Skeletal muscle satellite cell (primary cell): ENCODE measurements around the gene CTDSPL.
A peak's percentile ranks its signal among the peaks of the same experiment; 100 is the strongest.

Experiments used
- H3K27me3 ChIP-seq: 2 replicates; pipeline ENCODE4 v1.7.0; 2013; ENCODE audit warnings: low read length; ENCODE audit not compliant: control insufficient read depth, insufficient read depth
- H3K36me3 ChIP-seq: 2 replicates; pipeline ENCODE4 v1.7.0; 2013; ENCODE audit warnings: mild to moderate bottlenecking, control low read depth, low read length; ENCODE audit not compliant: insufficient read depth
- H3K4me1 ChIP-seq: 2 replicates; pipeline ENCODE4 v1.7.0; 2013; ENCODE audit warnings: low read length; ENCODE audit not compliant: control insufficient read depth, insufficient read depth
- H3K4me2 ChIP-seq: 2 replicates; pipeline ENCODE4 v1.7.0; 2013; ENCODE audit warnings: mild to moderate bottlenecking, low read length
- H3K4me3 ChIP-seq: 2 replicates; pipeline ENCODE4 v1.7.0; 2013; ENCODE audit warnings: low read length
- H3K9ac ChIP-seq: 2 replicates; pipeline ENCODE4 v1.7.0; 2013; ENCODE audit warnings: mild to moderate bottlenecking, low read depth, low read length, moderate library complexity
- H3K9me3 ChIP-seq: replicated peaks from 2 replicates; pipeline ENCODE4 v1.7.0; 2013; ENCODE audit warnings: mild to moderate bottlenecking, control low read depth, low read length

Gene CTDSPL

DNA sequence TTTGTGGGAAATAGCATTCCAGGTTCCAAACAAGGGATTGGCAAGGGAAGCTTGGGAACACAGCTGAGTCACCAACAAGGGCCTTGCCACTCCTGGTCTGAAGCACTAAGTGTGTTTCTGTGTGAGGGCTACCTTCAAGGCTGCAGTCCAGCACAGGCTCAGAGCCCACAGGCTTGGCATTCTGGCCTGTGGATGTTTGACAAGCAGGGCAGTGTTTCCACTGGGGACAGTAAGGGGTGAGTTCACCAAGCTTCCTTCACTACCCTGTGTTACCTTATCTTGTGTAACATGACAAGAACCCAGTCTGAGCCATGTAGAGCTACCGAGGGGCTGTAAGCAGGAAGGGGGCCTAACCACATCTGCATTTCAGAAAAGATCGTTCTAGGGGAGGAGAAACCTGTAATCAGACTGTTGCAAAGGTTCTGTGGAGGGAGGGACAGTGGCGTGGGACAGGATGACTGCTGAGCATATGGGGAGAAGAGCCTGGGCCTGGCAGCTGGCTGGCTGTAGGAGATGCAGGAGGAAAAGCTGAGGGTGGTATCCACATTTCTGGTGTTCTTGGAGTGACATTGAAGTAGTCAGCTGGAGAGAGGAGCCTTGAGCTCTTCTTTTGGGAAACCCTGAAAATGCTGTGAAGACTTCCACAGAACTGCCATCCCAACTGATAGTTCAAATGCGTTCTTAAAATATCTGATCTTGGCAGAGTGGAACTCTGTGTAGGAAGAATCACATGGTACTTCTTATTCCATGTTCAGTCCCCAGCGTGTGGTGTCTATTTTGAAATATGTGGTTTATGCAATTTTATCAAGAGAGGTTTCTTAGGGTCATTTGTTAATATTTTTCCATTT is 61.3 kb downstream of the CTDSPL start:
- peak overlapping the region; percentile 26 for H3K9ac ChIP-seq
- peaks cover 27% of the 10 kb centered on the region for H3K4me1 ChIP-seq
- H3K4me2 ChIP-seq, result no peak overlapping the region
- no peaks in the 10 kb centered on the region for H3K36me3 ChIP-seq
- H3K4me3 ChIP-seq, result no peak overlapping the region
- H3K27me3 ChIP-seq, result no peaks in the 10 kb centered on the region
- H3K9me3 ChIP-seq, result no peaks in the 10 kb centered on the region

DNA sequence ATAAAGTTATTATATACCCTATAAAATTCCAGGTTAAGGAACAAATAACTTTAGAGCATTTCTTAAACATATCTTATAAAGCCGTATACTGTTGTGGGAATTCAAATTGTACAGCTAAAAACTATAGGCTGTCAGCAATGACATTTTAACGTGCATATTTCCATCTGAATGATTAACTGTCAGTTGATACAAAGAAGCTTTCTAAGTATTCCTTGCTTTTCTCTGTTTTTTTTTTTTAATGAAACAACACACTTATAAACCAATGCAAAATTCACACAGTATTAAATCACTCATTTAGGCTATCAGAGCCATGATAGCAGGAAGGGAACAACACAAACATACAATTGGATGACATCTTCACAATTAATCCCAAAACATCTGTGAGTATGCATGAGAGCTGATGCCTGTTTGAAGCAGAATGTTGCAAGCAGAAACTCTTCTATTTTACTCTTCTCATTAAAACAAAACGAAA is 61.9 kb downstream of the CTDSPL start:
- Histone ChIP-seq H3K4me2 (no peak overlapping the region), H3K9ac (no peak overlapping the region), H3K4me1 (peaks cover 27% of the 10 kb centered on the region), H3K27me3 (no peaks in the 10 kb centered on the region), H3K4me3 (no peak overlapping the region), H3K36me3 (no peaks in the 10 kb centered on the region), H3K9me3 (no peaks in the 10 kb centered on the region)

DNA sequence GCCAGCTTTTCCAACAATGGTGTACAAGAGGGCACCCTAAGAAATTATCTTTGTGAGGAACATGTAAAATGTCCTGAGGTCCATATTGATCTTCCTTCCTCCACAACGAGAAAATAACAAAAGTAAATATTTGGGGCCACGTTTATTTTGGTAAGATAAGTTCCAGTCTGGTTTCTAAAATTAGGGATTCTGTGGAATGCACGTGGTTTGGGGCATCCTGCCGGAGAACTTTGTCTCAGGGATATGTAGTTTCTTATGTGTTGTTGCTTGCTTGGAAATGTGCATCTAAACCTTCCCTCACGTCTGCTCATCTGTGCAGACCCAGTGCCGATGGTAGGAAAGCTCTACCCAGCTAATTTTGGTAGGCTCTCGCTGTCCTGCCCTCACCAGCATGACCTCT is 62.8 kb downstream of the CTDSPL start:
- H3K4me2 ChIP-seq, result no peak overlapping the region
- no peaks in the 10 kb centered on the region for H3K36me3 ChIP-seq
- peaks cover 27% of the 10 kb centered on the region for H3K4me1 ChIP-seq
- no peaks in the 10 kb centered on the region for H3K9me3 ChIP-seq
- H3K9ac ChIP-seq, result no peak overlapping the region
- no peak overlapping the region for H3K4me3 ChIP-seq
- no peaks in the 10 kb centered on the region for H3K27me3 ChIP-seq

DNA sequence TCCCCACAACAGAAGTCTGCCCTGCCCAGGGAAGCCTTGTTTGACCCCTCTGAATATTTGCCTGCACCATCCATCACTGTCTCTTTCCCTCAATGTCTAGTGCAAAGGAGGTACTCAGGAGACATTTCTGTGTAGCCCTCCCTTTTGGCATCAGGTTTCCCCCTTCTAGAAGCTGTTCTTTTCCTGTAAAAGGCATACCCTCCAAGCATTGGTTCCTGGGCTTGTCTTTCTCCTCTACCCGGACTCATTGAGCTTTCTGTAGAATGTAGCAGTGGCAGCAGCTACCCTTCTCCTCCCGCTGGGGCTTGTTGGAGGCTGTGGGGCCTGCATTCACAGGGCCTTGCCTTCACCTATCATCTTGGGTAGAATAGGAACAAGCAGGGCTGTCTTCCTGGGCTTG is 63.5 kb downstream of the CTDSPL start:
- Histone ChIP-seq H3K27me3 (no peaks in the 10 kb centered on the region), H3K4me1 (peaks cover 27% of the 10 kb centered on the region), H3K9ac (no peak overlapping the region), H3K9me3 (no peaks in the 10 kb centered on the region), H3K36me3 (no peaks in the 10 kb centered on the region), H3K4me3 (no peak overlapping the region), H3K4me2 (no peak overlapping the region)

DNA sequence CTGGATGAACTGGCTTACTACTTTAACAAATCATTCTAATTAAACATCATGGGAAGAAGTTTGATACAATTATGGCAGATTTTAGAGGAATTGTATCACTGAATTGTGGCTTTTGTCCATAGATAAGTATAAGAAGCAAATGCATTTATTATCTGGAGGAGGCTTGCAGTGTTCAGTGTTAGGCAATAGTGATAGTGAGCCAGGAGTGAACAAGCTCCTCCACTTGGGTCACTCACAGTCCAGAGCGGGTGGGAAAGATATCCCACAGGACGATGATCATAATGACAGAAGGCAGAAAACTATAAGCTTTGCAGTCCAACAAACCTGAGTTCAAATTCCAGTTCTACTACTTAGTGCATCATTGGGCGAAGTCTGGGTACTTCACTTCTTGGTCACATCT is 64.9 kb downstream of the CTDSPL start:
- Histone ChIP-seq H3K9ac (no peak overlapping the region), H3K4me1 (peaks cover 27% of the 10 kb centered on the region), H3K27me3 (no peaks in the 10 kb centered on the region), H3K4me3 (no peak overlapping the region), H3K36me3 (no peaks in the 10 kb centered on the region), H3K9me3 (no peaks in the 10 kb centered on the region), H3K4me2 (no peak overlapping the region)

DNA sequence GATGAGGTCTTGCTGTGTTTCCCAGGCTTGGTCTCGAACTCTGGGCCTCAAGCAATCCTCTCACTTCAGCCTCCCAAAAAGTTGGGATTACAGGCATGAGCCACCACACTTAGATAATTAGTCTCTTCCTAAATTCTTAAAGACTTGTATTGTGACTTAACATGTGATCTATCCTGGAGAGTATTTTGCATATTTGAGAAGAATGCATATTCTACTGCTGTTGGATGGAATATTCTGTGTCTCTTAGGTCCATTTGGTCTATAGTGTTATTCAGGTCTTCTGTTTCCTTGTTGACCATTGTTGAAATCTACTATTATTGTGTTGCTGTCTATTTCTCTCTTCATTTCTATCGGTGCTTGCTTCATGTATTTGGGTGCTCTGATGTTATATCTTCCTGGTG is 68.8 kb downstream of the CTDSPL start:
- Histone ChIP-seq H3K9ac (no peak overlapping the region), H3K4me1 (peaks cover 12% of the 10 kb centered on the region), H3K36me3 (no peaks in the 10 kb centered on the region), H3K4me2 (no peak overlapping the region), H3K4me3 (no peak overlapping the region), H3K9me3 (no peaks in the 10 kb centered on the region), H3K27me3 (no peaks in the 10 kb centered on the region)

DNA sequence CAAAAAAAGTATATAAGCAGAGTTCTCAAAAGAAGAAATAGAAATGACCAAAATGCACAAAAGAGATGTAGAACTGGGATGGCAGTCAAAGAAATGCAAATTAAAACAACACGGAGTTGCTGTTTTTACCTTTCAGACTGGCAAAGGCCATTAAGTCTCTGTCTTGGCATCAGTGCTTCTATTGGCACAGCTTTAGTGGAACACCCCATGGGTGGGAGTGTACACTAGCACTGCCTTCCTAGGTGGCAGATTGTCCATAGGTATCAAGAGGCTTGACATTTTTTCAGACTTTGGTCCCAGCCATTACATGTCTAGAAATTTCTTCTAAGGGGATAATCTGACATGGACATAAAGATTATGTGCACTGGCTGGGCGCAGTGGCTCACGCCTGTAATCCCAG is 70.8 kb downstream of the CTDSPL start:
- Histone ChIP-seq H3K9ac (no peak overlapping the region), H3K4me1 (peaks cover 30% of the 10 kb centered on the region), H3K27me3 (no peaks in the 10 kb centered on the region), H3K4me3 (no peak overlapping the region), H3K4me2 (no peak overlapping the region), H3K36me3 (no peaks in the 10 kb centered on the region), H3K9me3 (no peaks in the 10 kb centered on the region)

DNA sequence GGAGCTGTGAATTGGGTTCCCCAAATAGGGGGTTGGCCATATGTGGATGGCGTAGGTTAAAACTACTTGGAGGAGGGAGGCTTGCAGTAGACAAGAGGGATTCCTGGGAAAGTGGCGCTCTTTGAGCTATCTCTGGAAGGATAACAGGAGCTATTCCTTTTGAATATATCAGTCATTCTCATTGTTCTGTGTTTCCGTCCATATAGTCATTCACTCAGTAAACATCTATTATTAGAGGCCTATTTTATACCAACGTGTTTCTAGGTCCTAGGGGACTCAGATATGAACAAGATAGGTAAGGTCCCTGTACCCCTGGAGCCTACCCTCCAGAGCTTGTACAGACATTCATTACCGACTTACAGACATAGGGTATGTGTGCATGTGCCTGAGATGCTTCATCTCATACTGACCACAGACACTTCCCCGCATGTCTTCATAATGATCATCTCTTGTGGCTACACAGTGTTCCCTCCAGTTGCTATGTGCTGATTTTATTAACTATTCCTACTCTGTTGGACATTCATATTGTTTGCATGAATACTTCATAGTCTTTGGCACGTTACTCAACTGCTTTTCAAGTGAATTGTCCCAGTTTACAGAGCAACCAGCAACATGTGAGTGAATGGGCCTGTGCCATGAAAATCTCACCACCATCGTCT is 73.1 kb downstream of the CTDSPL start:
- H3K36me3 ChIP-seq, result no peaks in the 10 kb centered on the region
- H3K4me2 ChIP-seq, result peak overlapping the region; percentile 7
- H3K4me1 ChIP-seq, result peaks cover 40% of the 10 kb centered on the region
- no peaks in the 10 kb centered on the region for H3K27me3 ChIP-seq
- H3K9me3 ChIP-seq, result no peaks in the 10 kb centered on the region
- no peak overlapping the region for H3K4me3 ChIP-seq
- H3K9ac ChIP-seq, result peak overlapping the region; percentile 67

DNA sequence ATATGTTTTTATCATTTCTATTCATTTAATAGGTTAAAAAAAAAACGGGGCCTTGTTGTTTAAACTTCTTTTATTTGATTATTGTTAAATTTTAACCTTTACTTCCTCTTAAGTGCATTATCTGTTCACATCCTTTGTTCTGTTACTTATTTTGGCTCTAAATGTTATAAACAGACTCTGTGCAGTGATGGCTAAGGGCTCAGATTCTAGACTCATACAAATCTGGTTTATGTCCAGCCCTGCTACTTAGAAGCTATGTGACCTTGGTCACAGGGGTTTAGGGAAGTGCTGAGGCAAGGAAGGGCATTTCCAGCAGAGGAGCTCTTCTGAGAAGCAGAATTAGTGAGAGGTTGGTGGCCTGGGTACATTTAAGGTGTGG is 73.6 kb downstream of the CTDSPL start:
- Histone ChIP-seq H3K4me2 (peak overlapping the region; percentile 59), H3K4me3 (no peak overlapping the region), H3K9me3 (no peaks in the 10 kb centered on the region), H3K36me3 (no peaks in the 10 kb centered on the region), H3K9ac (peak overlapping the region; percentile 67), H3K4me1 (peaks cover 40% of the 10 kb centered on the region), H3K27me3 (no peaks in the 10 kb centered on the region)

DNA sequence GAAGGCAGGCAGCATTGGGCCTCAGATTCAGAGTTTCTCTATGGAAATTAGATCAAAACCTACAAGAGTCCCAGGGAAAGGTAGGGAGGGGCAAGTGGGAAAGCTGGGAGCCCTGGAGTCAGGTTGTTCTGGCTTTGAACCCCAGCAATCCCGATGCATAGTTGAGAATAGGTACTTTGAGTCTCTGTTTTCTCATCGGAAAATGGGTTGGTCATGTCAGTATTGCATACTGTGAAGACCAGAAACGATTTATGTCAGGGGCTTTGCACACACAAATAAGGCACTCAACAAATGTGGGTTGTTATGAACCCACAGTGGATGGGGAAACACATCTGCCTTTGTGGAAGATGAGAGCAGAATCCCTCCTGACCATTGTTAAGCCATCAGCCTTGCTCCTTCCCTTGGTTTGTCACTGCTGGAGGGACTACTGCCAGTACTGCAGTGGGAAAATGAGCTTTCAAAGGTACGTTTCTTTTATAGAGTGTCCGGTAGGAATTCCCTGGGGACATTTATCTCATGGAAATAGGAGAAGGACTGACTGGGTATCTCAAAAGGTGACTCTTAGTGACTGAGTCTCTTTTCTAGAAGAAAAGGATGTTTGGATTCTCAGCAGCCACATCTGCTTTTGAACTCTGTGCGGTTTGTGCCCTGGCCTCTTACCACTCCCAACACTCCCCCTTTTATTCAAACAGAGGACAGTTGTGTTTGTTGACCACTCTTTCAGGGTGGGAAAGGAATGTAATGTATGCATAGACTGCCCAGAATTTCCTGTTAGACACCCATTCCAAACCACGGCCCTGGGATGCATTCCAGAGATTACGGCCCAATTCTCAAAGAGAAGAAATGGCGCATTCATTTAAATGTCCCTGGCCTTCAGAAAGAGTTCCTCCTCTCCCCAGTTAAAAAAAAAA is 74.3 kb downstream of the CTDSPL start:
- Histone ChIP-seq H3K36me3 (no peaks in the 10 kb centered on the region), H3K9ac (peak overlapping the region; percentile 67), H3K27me3 (no peaks in the 10 kb centered on the region), H3K4me1 (peaks cover 40% of the 10 kb centered on the region), H3K9me3 (no peaks in the 10 kb centered on the region), H3K4me3 (peak overlapping the region; percentile 27), H3K4me2 (peak overlapping the region; percentile 59)

DNA sequence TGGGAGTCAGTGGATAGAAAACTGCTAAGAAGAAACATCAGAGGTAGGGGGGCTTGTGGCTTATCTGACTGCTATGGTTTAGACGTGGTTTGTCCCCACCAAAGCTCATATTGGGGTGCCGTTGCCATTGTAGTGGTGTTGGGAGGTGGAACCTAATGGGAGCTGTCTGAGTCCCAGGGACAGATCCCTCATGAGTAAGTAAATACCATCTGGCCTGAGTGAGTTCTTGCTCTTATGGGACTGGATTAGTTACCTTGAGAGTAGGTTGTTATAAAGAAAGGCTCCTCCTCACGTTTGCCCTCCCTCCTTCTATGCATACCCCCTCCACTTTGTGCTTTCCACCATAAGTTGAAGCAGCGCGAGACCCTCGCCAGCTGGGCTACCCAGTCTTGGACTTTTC is 75.5 kb downstream of the CTDSPL start:
- peak overlapping the region; percentile 63 for H3K9ac ChIP-seq

More for the DNA sequence above, 75.5 kb downstream of the CTDSPL start:
- Histone ChIP-seq H3K4me2 (peak overlapping the region; percentile 33), H3K9me3 (no peaks in the 10 kb centered on the region), H3K4me1 (peaks cover 40% of the 10 kb centered on the region), H3K36me3 (no peaks in the 10 kb centered on the region), H3K4me3 (no peak overlapping the region), H3K27me3 (no peaks in the 10 kb centered on the region)
